ENCODE measurements around the gene FBXO45. TPM values are rescaled to one million over a fixed set of nuclear protein-coding genes. Genes with fewer than 3 reads are reported as not detected.
"Not testable (repeated sequence)": the region's sequence is repeated elsewhere in the genome, so short reads cannot be mapped to it uniquely, and the experiment has no call there.

FBXO45 gene
- total RNA-seq = 17.5 and 17.8 TPM in 2 replicates

- intact Hi-C loops (cut with micrococcal nuclease) = loop anchor here (1.0 to 2.0 kb wide), 13 partner anchors 30 to 374 kb away; partner anchors contain the start of genes CEP19, DYNLT2B, NCBP2 and PAK2
Observed at GRCh38 chr3:196568246-196569002, at the start of gene FBXO45, which contains the start of gene WDR53. Gene FBXO45, plus strand, starts transcription at chr3:196568660. Its CDS starts 325 bp downstream, at chr3:196568985. Gene WDR53, minus strand, starts transcription at chr3:196568554. Its CDS starts 7,079 bp downstream, at chr3:196561475.

DNA sequence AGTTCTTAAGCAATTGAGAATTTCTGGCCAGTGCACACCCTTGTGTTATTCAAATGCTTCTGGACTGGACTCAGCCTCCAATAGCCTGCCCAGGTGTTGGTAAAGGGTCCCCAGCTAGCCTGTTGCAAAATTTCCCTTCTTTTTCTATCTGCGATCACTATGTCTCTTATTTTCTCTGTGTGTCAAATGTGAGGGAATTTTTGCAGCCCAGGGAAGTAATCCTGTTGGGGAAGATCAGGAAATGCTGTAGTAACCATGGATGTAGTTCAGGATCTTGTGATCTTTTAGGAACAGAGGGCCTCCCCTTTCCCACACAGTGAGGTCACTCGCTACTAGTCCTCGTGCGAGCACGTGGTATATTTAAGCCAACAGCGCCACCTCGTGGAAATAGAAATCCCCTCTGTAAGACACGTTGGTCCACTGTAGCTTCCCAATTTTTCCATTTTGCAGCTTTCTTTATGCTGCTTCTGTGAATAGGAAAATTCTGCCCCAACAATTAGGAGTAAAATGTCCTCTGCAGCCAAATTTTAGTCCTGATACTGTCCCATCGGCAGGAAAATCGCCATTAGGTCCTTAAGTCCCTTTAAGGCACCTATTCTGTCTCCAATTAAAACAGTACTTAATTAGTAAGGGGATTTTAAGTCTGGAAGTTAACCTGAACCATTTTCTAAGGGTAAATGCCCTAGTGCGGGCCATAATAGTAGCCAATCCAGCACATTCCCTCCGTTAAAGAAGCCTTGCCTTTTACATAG, 49.3 kb upstream of the FBXO45 start:
- intact Hi-C loops (cut with micrococcal nuclease) = loop anchor here (1.0 to 5.0 kb wide), 4 partner anchors 17 to 442 kb away; partner anchors contain the start of gene DYNLT2B

DNA sequence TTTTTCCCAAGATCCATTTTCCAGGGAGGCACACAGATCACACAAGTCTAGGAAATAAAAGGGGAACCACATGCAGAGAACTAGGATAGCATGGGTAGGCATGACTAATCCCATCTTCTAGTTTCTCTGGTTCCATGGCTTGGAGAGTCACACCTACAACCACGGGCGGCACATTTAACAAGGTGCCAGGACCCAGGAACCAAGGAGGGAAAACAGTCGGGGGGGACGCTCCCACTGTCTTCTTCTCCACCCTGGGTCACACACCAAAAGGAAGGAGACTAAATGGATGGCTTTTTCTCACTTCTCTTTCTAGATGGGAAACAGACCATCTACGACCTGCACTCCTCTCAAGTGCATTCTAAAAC, 48.8 kb upstream of the FBXO45 start:
- intact Hi-C loops (cut with micrococcal nuclease) = loop anchor here (1.0 to 5.0 kb wide), 4 partner anchors 17 to 442 kb away; partner anchors contain the start of gene DYNLT2B

DNA sequence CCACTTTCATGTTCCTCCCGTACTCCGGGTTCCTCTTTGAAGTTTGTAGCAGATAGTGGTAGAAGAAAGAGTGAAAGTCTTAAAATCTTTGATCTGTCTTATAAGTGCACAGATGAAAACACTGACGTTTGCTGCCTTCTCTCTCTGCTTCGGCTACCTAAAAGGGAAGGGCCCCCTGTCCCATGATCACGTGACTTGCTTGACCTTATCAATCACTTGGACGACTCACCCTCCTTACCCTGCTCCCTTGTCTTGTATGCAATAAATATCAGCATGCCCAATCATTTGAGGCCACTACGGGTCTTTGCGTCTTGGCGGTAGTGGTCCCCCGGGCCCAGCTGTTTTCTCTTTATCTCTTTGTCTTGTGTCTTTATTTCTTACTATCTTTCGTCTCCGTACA, 47.2 kb upstream of the FBXO45 start:
- intact Hi-C loops (cut with micrococcal nuclease) = not testable (repeated sequence)

DNA sequence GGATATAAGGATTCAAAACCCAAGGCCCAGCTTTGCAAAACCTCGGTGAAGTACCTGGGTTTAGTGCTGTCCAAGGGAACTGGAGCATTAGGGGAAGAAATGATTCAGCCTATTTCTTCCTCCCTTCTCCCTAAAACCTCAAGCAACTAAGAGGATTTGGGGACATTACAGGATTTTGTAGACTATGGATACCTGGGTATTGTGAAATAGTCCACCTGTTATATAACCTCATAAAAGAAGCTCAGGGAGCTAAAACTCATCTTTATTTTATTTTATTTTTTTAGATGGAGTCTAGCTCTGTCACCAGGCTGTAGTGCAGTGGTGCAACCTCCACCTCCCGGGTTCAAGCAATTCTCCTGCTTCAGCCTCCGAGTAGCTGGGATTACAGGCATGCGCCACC, 44.6 kb upstream of the FBXO45 start:
- intact Hi-C loops (cut with micrococcal nuclease) = no loop called here

DNA sequence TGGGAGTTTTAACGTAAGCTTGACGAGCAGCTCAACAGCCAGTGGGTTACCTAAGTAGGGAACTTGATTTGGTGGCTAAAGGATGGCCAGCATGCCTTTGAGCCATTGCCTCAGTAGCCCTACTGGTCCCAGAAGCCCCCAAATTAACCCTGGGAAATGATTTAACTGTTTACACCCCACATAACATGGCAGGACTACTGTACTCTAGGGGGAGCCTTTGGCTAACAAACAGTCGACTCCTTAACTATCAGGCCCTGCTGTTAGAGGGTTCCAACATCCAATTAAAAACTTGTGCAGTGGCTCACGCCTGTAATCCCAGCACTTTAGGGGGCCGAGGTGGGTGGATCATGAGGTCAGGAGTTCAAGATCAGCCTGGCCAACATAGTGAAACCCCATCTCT, 43.9 kb upstream of the FBXO45 start:
- intact Hi-C loops (cut with micrococcal nuclease) = no loop called here

DNA sequence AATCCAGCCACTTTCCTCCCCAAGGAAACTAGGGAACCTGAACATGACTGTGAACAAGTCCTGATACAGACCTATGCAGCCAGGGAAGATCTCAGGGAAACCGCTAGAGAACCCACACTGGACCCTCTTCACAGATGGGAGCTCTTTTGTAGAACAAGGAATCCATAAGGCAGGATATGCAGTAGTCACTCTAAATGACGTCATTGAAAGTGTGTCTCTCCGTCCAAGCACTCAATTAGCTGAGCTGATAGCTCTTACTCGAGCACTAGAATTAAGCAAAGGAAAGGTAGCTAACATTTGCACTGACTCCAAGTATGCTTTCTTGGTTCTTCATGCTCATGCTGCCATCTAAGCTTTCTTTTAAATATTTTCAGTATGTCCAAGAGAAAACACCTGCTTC, 43.3 kb upstream of the FBXO45 start:
- intact Hi-C loops (cut with micrococcal nuclease) = no loop called here

GRCh38 chr3:196528639-196529233, 39.7 kb upstream of the FBXO45 start:
- intact Hi-C loops (cut with micrococcal nuclease) = loop anchor here (1.0 to 2.0 kb wide), 3 partner anchors 25 to 156 kb away; partner anchors contain the start of genes FBXO45, RNF168 and WDR53

DNA sequence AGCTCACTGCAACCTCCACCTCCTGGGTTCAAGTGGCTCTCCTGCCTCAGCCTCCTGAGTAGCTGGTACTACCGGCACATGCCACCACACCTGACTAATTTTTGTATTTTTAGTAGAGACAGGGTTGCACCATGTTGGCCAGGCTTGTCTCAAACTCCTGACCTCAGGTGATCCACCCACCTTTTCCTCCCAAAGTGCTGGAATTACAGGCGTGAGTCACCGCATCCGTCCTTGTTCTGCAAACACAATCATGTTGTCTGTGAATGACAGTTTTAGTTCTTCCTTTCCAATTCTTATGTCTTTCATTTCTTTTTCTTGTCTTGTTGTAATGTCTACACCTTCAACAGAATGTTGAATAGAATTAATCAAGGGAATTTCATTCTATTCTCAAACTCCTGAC, 37.0 kb upstream of the FBXO45 start:
- intact Hi-C loops (cut with micrococcal nuclease) = loop anchor here (10.0 kb wide), 1 partner anchor 413 kb away; the partner anchor contains the start of gene NCBP2

GRCh38 chr3:196533260-196533681, 35.2 kb upstream of the FBXO45 start:
- intact Hi-C loops (cut with micrococcal nuclease) = loop anchor here (10.0 kb wide), 1 partner anchor 412 kb away; the partner anchor contains the start of gene NCBP2

GRCh38 chr3:196537319-196537984, 31.0 kb upstream of the FBXO45 start:
- intact Hi-C loops (cut with micrococcal nuclease) = loop anchor here (1.0 to 10.0 kb wide), 7 partner anchors 27 to 650 kb away; partner anchors contain the start of genes NCBP2 and PIGZ

DNA sequence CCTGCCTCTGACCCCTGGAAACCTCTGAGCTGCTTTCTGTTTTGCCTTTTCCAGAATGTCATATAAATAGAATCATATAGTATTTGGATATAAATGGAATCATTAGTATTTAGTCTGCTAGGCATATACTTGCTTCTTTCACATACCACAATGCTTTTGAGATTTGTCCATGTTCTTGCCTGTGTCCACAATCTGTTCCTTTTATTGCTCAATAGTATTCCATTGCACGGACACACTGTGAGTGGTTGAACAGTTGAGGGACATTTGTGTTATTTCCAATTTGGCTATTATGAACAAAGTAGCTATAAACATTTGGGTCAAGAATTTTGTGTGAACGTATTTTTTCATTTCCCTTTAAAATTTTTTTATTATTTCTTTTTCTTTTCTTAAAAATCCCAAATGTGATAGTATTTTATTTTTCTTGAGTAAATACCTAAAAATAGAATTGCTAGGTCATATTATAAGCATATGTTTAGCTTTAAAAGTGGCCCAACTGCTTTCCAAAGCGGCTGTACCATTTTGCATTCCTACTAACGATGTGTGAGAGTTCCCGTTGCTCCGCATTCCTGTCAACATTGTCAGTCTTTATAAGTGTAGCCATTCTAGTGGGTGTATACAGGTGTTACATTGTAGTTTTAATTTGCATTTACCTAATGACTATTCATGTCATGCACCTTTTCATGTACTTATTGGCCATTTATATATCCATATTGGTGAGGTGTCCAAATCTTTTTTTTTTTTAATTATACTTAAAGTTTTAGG, 26.6 kb upstream of the FBXO45 start:
- intact Hi-C loops (cut with micrococcal nuclease) = no loop called here

GRCh38 chr3:196544491-196544992, 23.9 kb upstream of the FBXO45 start:
- intact Hi-C loops (cut with micrococcal nuclease) = no loop called here

- intact Hi-C loops (cut with micrococcal nuclease) = no loop called here
Observed at GRCh38 chr3:196546537-196546936, 21.9 kb upstream of the FBXO45 start.

GRCh38 chr3:196547067-196547466, 21.4 kb upstream of the FBXO45 start:
- intact Hi-C loops (cut with micrococcal nuclease) = no loop called here

DNA sequence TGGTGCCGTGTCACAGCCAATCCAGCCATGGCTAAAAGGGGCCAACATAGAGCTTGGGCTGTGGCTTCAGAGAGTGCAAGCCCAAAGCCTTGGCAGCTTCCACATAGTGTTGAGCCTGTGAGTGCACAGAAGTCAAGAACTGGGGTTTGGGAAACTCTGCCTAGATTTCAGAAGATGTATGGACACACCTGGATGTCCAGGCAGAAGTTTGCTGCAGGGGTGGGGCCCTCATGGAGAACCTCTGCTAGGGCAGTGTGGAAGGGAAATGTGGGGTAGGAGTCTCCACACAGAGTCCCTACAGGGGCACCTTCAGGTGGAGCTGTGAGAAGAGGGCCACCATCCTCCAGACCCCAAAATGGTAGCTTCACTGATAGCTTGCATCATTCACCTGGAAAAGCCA, 19.1 kb upstream of the FBXO45 start:
- intact Hi-C loops (cut with micrococcal nuclease) = not testable (repeated sequence)

DNA sequence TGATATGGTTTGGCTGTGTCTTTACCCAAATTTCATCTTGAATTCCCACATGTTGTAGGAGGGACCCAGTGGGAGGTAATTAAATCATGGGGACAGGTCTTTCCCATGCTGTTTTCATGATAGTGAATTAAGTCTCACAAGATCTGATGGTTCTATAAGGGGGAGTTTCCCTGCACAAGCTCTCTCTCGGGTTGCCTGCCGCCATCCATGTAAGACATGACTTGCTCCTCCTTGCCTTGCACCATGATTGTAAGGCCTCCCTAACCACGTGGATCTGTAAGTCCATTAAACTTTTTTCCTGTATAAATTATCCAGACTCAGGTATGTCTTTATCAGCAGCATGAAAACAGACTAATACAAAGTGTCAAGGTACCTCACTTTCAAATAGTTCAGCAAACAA, 18.3 kb upstream of the FBXO45 start:
- intact Hi-C loops (cut with micrococcal nuclease) = not testable (repeated sequence)

- intact Hi-C loops (cut with micrococcal nuclease) = no loop called here
Observed at GRCh38 chr3:196552253-196552652, 16.2 kb upstream of the FBXO45 start.

- intact Hi-C loops (cut with micrococcal nuclease) = no loop called here
Observed at GRCh38 chr3:196553551-196553950, 14.9 kb upstream of the FBXO45 start.

- intact Hi-C loops (cut with micrococcal nuclease) = no loop called here
Observed at GRCh38 chr3:196554205-196554604, 14.3 kb upstream of the FBXO45 start.
